GM21360 (cell line): ENCODE results near the gene ADAMTSL2.

Experiments
- ATAC-seq: cut with Tn5 transposase; IDR thresholded peaks from one replicate; pipeline ENCODE4 v1.9.1; 2021; ENCODE audit warnings: mild to moderate bottlenecking, moderate library complexity; ENCODE audit not compliant: unreplicated experiment

ADAMTSL2 gene

DNA sequence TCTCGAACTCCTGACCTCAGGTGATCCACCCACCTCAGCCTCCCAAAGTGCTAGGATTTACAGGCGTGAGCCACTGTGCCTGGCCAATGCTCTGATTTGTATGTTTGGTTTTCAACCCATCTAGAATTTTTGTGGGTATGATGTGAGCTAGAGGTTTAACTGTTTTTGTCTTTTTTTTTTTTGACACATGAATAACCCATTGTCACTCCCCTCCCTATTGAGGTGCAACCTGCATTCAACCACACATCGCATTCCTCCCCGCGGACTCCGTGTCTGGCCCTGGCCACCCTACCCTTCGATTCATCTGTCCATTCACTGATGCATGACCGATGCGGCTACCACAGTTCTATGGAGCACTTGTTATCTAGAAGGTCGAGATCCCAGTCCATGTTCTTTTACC, 84.2 kb downstream of the ADAMTSL2 start:
- ATAC-seq: no peak

GRCh38 chr9:133619791-133620190, 85.3 kb downstream of the ADAMTSL2 start:
- ATAC-seq: no peak

- no peak for ATAC-seq
Measured at GRCh38 chr9:133621725-133622267, 87.3 kb downstream of the ADAMTSL2 start.

- no peak for ATAC-seq
Measured at GRCh38 chr9:133622555-133622954, 88.1 kb downstream of the ADAMTSL2 start.
